H9 (cell line): Measurements from ENCODE around the gene SNX15. TPM values are rescaled to one million over a fixed set of nuclear protein-coding genes. Genes with fewer than 3 reads are reported as not detected.
A peak's percentile ranks its signal among the peaks of the same experiment; 100 is the strongest.

Experiments
- DNase-seq: peaks from one replicate; pipeline ENCODE4 v3.0.0-alpha.2; 2017
- H2AFZ ChIP-seq: one replicate; pipeline ENCODE4 v1.6.1; 2013; ENCODE audit warnings: mild to moderate bottlenecking, low read length, control low read depth, moderate library complexity
- H2AK5ac ChIP-seq: 2 replicates; pipeline ENCODE4 v1.6.1; 2013; ENCODE audit warnings: low read length, control low read depth, mixed read lengths; ENCODE audit not compliant: insufficient read length
- H2BK120ac ChIP-seq: one replicate; pipeline ENCODE4 v1.6.1; 2013; ENCODE audit warnings: low read depth, mild to moderate bottlenecking, low read length, control low read depth, inconsistent platforms; ENCODE audit not compliant: poor library complexity, severe bottlenecking
- H2BK12ac ChIP-seq: 2 replicates; pipeline ENCODE4 v1.6.1; 2013; ENCODE audit warnings: low read length, control low read depth, mixed read lengths, low read depth; ENCODE audit not compliant: insufficient read length
- H2BK15ac ChIP-seq: 2 replicates; pipeline ENCODE4 v1.6.1; 2013; ENCODE audit warnings: low read depth, low read length, control low read depth
- H2BK20ac ChIP-seq: one replicate; pipeline ENCODE4 v1.6.1; 2013; ENCODE audit warnings: low read depth, mild to moderate bottlenecking, low read length, control low read depth, inconsistent platforms; ENCODE audit not compliant: poor library complexity, severe bottlenecking
- H2BK5ac ChIP-seq: 2 replicates; pipeline ENCODE4 v1.6.1; 2013; ENCODE audit warnings: low read length, control low read depth, mixed read lengths; ENCODE audit not compliant: insufficient read length
- H3K14ac ChIP-seq: 2 replicates; pipeline ENCODE4 v1.6.1; 2013; ENCODE audit warnings: low read length, control low read depth; ENCODE audit not compliant: insufficient read depth
- H3K18ac ChIP-seq: 2 replicates; pipeline ENCODE4 v1.6.1; 2013; ENCODE audit warnings: low read depth, mild to moderate bottlenecking, mixed read lengths, low read length, control low read depth; ENCODE audit not compliant: insufficient read length
- H3K23ac ChIP-seq: 2 replicates; pipeline ENCODE4 v1.6.1; 2013; ENCODE audit warnings: low read length, control low read depth, mixed read lengths, low read depth; ENCODE audit not compliant: insufficient read length
- H3K23me2 ChIP-seq: 2 replicates; pipeline ENCODE4 v1.6.1; 2013; ENCODE audit warnings: low read depth, mild to moderate bottlenecking, mixed read lengths, low read length, control low read depth; ENCODE audit not compliant: insufficient read length, poor library complexity, severe bottlenecking
- H3K27ac ChIP-seq: 2 replicates; pipeline ENCODE4 v1.5.1; 2013; ENCODE audit warnings: low read length, control low read depth, mixed read lengths, low read depth; ENCODE audit not compliant: insufficient read length
- H3K27me3 ChIP-seq: 2 replicates; pipeline ENCODE4 v1.6.1; 2013; ENCODE audit warnings: low read length, control low read depth, inconsistent platforms; ENCODE audit not compliant: insufficient read depth
- H3K4ac ChIP-seq: 2 replicates; pipeline ENCODE4 v1.6.1; 2013; ENCODE audit warnings: low read depth, mild to moderate bottlenecking, control low read depth, inconsistent platforms, low read length, moderate library complexity
- H3K4me1 ChIP-seq: 2 replicates; pipeline ENCODE4 v1.6.1; 2013; ENCODE audit warnings: low read length, control low read depth, inconsistent platforms; ENCODE audit not compliant: insufficient read depth
- H3K4me2 ChIP-seq: 2 replicates; pipeline ENCODE4 v1.6.1; 2013; ENCODE audit warnings: low read length, control low read depth, mixed read lengths; ENCODE audit not compliant: insufficient read length, insufficient read depth
- H3K56ac ChIP-seq: 2 replicates; pipeline ENCODE4 v1.6.1; 2013; ENCODE audit warnings: low read depth, mild to moderate bottlenecking, mixed read lengths, low read length, control low read depth; ENCODE audit not compliant: insufficient read length
- H3K79me1 ChIP-seq: 2 replicates; pipeline ENCODE4 v1.6.1; 2013; ENCODE audit warnings: low read depth, mild to moderate bottlenecking, moderate library complexity, low read length, control low read depth, inconsistent platforms; ENCODE audit not compliant: insufficient read depth, poor library complexity, severe bottlenecking
- H3K79me2 ChIP-seq: 2 replicates; pipeline ENCODE4 v1.6.1; 2013; ENCODE audit warnings: low read length, control low read depth, inconsistent platforms; ENCODE audit not compliant: insufficient read depth
- H3K9ac ChIP-seq: 2 replicates; pipeline ENCODE4 v1.6.1; 2013; ENCODE audit warnings: low read length, control low read depth, mixed read lengths; ENCODE audit not compliant: insufficient read length; ENCODE audit errors: extremely low read depth
- H3K9me3 ChIP-seq: one replicate; pipeline ENCODE4 v1.6.1; 2013; ENCODE audit warnings: low read depth, low read length, inconsistent platforms; ENCODE audit not compliant: control insufficient read depth
- H3T11ph ChIP-seq: one replicate; pipeline ENCODE4 v1.6.1; 2013; ENCODE audit warnings: mild to moderate bottlenecking, low read length, control low read depth, inconsistent platforms
- H4K20me1 ChIP-seq: one replicate; pipeline ENCODE4 v1.6.1; 2013; ENCODE audit not compliant: control insufficient read depth, insufficient read length, insufficient read depth
- H4K5ac ChIP-seq: 2 replicates; pipeline ENCODE4 v1.6.1; 2013; ENCODE audit warnings: low read depth, mild to moderate bottlenecking, mixed read lengths, low read length, control low read depth; ENCODE audit not compliant: insufficient read length
- H4K8ac ChIP-seq: replicated peaks from 2 replicates; pipeline ENCODE4 v1.6.1; 2013; ENCODE audit warnings: low read length, control low read depth, mixed read lengths, low read depth; ENCODE audit not compliant: insufficient read length
- H4K91ac ChIP-seq: 2 replicates; pipeline ENCODE4 v1.6.1; 2013; ENCODE audit warnings: low read depth, mild to moderate bottlenecking, moderate library complexity, mixed read lengths, low read length, control low read depth; ENCODE audit not compliant: insufficient read length
- H3K27ac Mint-ChIP-seq, 3 experiments: 2 replicates in 2 of 3; 3 replicates in 1 of 3; pipeline ENCODE4 v1.8.0; 2020 to 2021; ENCODE audit warnings: mixed read lengths in 3 of 3, mild to moderate bottlenecking in 1 of 3, moderate library complexity in 1 of 3
- H3K27me3 Mint-ChIP-seq: 2 replicates; pipeline ENCODE4 v1.8.0; 2021; ENCODE audit warnings: low read depth, mild to moderate bottlenecking, moderate library complexity, mixed read lengths
- H3K36me3 Mint-ChIP-seq, 3 experiments: 2 replicates in 2 of 3; 3 replicates in 1 of 3; pipeline ENCODE4 v1.8.0; 2020 to 2021; ENCODE audit warnings: low read depth in 3 of 3, mixed read lengths in 3 of 3; ENCODE audit not compliant: insufficient read depth in 1 of 3
- H3K4me1 Mint-ChIP-seq, 2 experiments: 2 replicates each; pipeline ENCODE4 v1.8.0; 2020; ENCODE audit warnings: mixed read lengths in 2 of 2
- H3K4me3 Mint-ChIP-seq, 2 experiments: 2 replicates in 1 of 2; 3 replicates in 1 of 2; pipeline ENCODE4 v1.8.0; 2020 to 2021; ENCODE audit warnings: mild to moderate bottlenecking in 2 of 2, mixed read lengths in 2 of 2, moderate library complexity in 1 of 2
- H3K9me3 Mint-ChIP-seq, 2 experiments: 2 replicates in 1 of 2; 3 replicates in 1 of 2; pipeline ENCODE4 v1.8.0; 2020; ENCODE audit warnings: mild to moderate bottlenecking in 2 of 2, mixed read lengths in 2 of 2, moderate library complexity in 1 of 2
- WGBS: extraction: QIAGEN DNeasy Blood & Tissue Kit; methylation state at CpG from one replicate; pipeline ENCODE4 v1.1.7; 2013; ENCODE audit warnings: missing lambda C conversion rate, low lambda C conversion rate, mixed read lengths; ENCODE audit not compliant: insufficient read length; ENCODE audit errors: extremely low coverage; 5-methylcytosine and 5-hydroxymethylcytosine counted together
- total RNA-seq: library from RNA; stranded (reverse); gene quantifications from 2 replicates; pipeline ENCODE4 v1.2.1, GENCODE V29; 2021
- TF ChIP-seq, protein P1 (sequence below): fragments of 200-600 bp; sonication (generic); conservative IDR thresholded peaks from 3 replicates; pipeline ENCODE4 v1.8.0; 2021; ENCODE audit warnings: antibody characterized with exemption, mild to moderate bottlenecking

SNX15 gene
- total RNA-seq, 1 experiment from 2014 or later = 24.3 TPM

DNA sequence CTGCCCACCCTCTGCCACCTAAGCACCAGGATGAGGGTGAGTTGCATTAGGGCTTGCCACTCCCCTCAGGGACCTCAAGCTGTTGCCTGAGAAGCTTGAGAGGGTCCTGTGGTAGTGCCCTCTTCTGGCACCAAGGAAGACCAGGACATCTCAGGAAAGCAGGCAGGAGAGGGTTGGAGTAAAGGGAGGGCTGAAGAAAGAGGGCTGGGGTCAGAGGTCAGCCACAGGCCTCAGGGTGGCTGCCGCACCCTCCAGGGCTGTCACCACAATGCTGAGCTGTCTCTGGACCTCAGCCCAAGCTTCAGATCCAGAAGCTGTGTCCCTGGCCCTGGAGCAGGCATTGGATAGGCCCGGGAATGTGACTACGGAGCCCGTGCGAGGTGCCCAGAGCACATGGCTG lies 17.8 kb downstream of the SNX15 start:
- TF ChIP-seq, protein P1, sequence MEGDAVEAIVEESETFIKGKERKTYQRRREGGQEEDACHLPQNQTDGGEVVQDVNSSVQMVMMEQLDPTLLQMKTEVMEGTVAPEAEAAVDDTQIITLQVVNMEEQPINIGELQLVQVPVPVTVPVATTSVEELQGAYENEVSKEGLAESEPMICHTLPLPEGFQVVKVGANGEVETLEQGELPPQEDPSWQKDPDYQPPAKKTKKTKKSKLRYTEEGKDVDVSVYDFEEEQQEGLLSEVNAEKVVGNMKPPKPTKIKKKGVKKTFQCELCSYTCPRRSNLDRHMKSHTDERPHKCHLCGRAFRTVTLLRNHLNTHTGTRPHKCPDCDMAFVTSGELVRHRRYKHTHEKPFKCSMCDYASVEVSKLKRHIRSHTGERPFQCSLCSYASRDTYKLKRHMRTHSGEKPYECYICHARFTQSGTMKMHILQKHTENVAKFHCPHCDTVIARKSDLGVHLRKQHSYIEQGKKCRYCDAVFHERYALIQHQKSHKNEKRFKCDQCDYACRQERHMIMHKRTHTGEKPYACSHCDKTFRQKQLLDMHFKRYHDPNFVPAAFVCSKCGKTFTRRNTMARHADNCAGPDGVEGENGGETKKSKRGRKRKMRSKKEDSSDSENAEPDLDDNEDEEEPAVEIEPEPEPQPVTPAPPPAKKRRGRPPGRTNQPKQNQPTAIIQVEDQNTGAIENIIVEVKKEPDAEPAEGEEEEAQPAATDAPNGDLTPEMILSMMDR = no peak
- Histone ChIP-seq H3K79me1 (no peaks in the 10 kb centered on the region), H3K14ac (no peak overlapping the region), H3K9ac (no peak overlapping the region), H2BK120ac (no peak overlapping the region), H3K9me3 (no peaks in the 10 kb centered on the region), H2BK12ac (no peak overlapping the region), H3K4me1 (no peaks in the 10 kb centered on the region), H3K56ac (no peak overlapping the region), H3T11ph (no peak overlapping the region), H3K18ac (no peak overlapping the region), H4K20me1 (no peaks in the 10 kb centered on the region), H3K79me2 (peaks cover 2% of the 10 kb centered on the region; the same call in 1 of the 2 replicates), H3K23me2 (peaks cover 4% of the 10 kb centered on the region), H3K27me3 (no peaks in the 10 kb centered on the region), H4K8ac (no peak overlapping the region), H2BK5ac (no peak overlapping the region), H2BK15ac (no peak overlapping the region), H2BK20ac (no peak overlapping the region), H4K5ac (no peak overlapping the region), H3K4ac (no peak overlapping the region), H3K4me2 (no peak overlapping the region), H3K23ac (no peak overlapping the region), H2AK5ac (no peak overlapping the region), H2AFZ (no peak overlapping the region), H4K91ac (no peak overlapping the region), H3K27ac (no peak overlapping the region)
- Mint-ChIP-seq H3K36me3 (peaks cover 5 to 25% (median 21%) of the 10 kb centered on the region in 3 experiments; a peak in 6 of 7 replicates), H3K4me1 (peaks cover 9 to 20% of the 10 kb centered on the region in 2 experiments), H3K27me3 (no peaks in the 10 kb centered on the region), H3K9me3 (no peaks in the 10 kb centered on the region), H3K27ac (peak overlapping the region in 2 of 3 experiments; percentile 44 to 83; a peak in 2 of 7 replicates), H3K4me3 (no peak overlapping the region)
- no peak for DNase-seq
- WGBS = no CpG with 5 or more reads among the region's 5 CpGs
